Suprapubic skin (tissue), 4 donors: Measurements from ENCODE around the gene CHD1L. TPM values are rescaled to one million over a fixed set of nuclear protein-coding genes. Genes with fewer than 3 reads are reported as not detected.
"Not testable (repeated sequence)": the region's sequence is repeated elsewhere in the genome, so short reads cannot be mapped to it uniquely, and the experiment has no call there.

ENCODE experiments used
- DNase-seq, 2 donors: peaks; one replicate each; pipeline ENCODE4 v3.0.0-alpha.2; 2019; ENCODE audit warnings: low spot score in 2 of 2
- H3K27ac ChIP-seq: fragments of 200-600 bp; sonication (generic); one replicate; pipeline ENCODE4 v1.5.1; 2019
- H3K27me3 ChIP-seq: fragments of 200-600 bp; sonication (generic); one replicate; pipeline ENCODE4 v1.5.1; 2019
- H3K36me3 ChIP-seq: fragments of 200-600 bp; sonication (generic); one replicate; pipeline ENCODE4 v1.5.1; 2019
- H3K4me1 ChIP-seq: fragments of 200-600 bp; sonication (generic); one replicate; pipeline ENCODE4 v1.5.1; 2019
- H3K4me3 ChIP-seq: fragments of 200-600 bp; sonication (generic); one replicate; pipeline ENCODE4 v1.5.1; 2019; ENCODE audit warnings: mild to moderate bottlenecking
- H3K9me3 ChIP-seq: fragments of 200-600 bp; sonication (generic); one replicate; pipeline ENCODE4 v1.5.1; 2019
- EP300 ChIP-seq: sonication (generic); formaldehyde crosslinking; IDR thresholded peaks from one replicate; pipeline ENCODE4 v1.6.1; 2017; ENCODE audit warnings: antibody characterized with exemption
- POLR2A ChIP-seq, 2 donors: fragments of 450-650 bp; IDR thresholded peaks; one replicate each; pipeline ENCODE4 v1.6.1; 2017; ENCODE audit warnings: antibody characterized with exemption in 2 of 2, mild to moderate bottlenecking in 2 of 2, moderate library complexity in 2 of 2
- POLR2AphosphoS5 ChIP-seq, 3 donors: sonication (generic); formaldehyde crosslinking; IDR thresholded peaks; one replicate each; pipeline ENCODE4 v1.6.1; 2017; ENCODE audit warnings: antibody characterized with exemption in 3 of 3
- WGBS: methylation state at CpG from one replicate; pipeline ENCODE4 v1.1.5; 2018; 5-methylcytosine and 5-hydroxymethylcytosine counted together
- total RNA-seq, 4 donors: library from RNA; depleted of rRNA; stranded (reverse); fragments of >200 nt; gene quantifications; one replicate each; pipeline ENCODE4 v1.1.0, GENCODE V29; 2016
- TF ChIP-seq, protein P1 (sequence below), 2 donors: fragments of 200-600 bp in 1 of 2; fragments of 450-650 bp in 1 of 2; sonication (generic) in 1 of 2; IDR thresholded peaks; one replicate each; pipeline ENCODE4 v1.5.1; 2016 to 2019; ENCODE audit warnings: antibody characterized with exemption in 2 of 2, mild to moderate bottlenecking in 1 of 2, moderate library complexity in 1 of 2

CHD1L gene
- total RNA-seq, 4 donors from 2014 or later = 17.6 to 20.9 (median 18.4) TPM

DNA sequence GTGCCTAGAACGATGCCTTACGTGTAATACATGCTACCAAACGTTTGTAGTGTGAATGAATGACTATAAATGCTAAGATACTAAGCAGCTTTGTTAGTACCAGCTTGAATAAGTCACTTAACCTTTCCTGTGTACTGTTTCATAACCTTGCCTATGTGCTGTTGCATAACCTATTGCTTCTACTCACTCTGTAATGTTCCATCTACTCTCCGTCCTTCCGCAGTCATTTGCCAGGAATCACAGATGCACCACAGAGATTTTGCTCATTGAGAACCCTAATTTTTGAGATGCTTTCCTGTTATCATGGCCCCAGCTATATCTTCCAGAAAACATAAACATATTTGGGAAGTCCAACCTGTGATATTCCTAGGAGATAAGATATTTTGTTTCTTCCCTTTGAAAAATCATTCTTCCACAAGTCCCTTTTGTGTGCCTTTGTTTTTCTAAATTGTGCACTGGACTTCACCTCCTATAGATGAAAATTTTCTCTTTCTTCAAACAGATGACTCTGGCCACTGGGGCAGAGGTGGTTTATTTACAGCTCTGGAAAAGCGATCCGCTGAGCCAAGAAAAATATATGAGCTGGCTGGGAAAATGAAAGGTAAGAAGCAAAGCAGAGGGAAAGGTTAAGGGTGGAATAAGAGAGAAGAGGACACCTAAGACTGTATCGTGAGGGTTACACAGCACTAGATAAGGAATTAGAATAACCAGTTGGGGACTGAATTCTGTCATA is 44.8 kb downstream of the CHD1L start:
- no peak overlapping the region for H3K4me3 ChIP-seq
- no peaks in the 10 kb centered on the region for H3K9me3 ChIP-seq
- H3K27ac ChIP-seq = no peak overlapping the region
- peaks cover 84% of the 10 kb centered on the region for H3K36me3 ChIP-seq
- no peaks in the 10 kb centered on the region for H3K4me1 ChIP-seq
- WGBS = 91% methylated on average over 8 of the region's 8 CpGs
- no peak for DNase-seq
- no peaks in the 10 kb centered on the region for H3K27me3 ChIP-seq
- TF ChIP-seq EP300 = no peak

DNA sequence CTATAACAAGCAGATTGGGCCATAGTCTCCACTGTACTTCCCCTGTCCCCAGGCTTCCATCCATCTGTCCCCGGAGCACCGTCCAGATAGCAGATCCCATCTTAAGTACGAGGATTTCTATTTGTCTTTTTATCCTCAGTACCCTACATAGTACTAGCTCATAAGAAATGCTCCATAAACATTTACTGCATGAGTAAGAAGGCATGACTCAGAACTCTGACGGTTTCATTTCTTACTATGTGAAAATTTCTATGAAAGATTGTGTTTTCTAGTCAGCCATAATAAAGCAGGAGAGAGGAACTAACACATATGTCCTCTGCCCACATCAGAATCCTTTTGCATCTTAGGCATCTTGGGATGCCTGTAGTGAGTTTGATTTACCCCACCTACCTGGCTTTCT is 49.5 kb downstream of the CHD1L start:
- H3K36me3 ChIP-seq = peaks cover 93% of the 10 kb centered on the region

DNA sequence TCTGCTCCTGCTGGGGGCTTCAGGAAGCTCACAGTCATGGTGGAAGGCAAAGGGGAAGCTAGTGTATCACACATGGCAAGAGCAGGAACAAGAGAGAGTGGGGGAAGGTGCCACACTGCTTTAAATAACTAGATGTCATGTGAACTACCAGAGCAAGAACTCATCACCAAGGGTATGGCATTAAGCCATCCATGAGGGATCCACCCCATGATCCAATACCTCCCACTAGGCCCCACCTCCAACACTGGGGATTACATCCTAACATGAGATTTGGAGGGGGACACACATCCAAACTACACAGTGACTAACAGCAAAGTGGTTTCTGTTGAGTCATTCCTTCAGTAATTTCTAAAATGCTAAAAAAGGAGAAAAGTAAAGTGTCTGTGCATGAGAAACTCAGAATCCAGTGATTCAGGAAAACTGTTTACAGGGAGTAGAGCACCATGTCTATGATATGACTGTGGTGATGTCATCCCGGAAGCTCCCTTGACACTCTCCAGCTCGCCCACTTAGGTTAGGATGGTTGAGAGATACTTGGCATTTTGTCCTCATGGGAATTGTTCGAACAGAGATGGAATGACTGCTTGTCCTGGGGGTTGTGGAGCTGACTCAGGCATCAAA is 50.3 kb downstream of the CHD1L start:
- WGBS = 92% methylated on average over 3 of the region's 3 CpGs
- TF ChIP-seq, protein P1, sequence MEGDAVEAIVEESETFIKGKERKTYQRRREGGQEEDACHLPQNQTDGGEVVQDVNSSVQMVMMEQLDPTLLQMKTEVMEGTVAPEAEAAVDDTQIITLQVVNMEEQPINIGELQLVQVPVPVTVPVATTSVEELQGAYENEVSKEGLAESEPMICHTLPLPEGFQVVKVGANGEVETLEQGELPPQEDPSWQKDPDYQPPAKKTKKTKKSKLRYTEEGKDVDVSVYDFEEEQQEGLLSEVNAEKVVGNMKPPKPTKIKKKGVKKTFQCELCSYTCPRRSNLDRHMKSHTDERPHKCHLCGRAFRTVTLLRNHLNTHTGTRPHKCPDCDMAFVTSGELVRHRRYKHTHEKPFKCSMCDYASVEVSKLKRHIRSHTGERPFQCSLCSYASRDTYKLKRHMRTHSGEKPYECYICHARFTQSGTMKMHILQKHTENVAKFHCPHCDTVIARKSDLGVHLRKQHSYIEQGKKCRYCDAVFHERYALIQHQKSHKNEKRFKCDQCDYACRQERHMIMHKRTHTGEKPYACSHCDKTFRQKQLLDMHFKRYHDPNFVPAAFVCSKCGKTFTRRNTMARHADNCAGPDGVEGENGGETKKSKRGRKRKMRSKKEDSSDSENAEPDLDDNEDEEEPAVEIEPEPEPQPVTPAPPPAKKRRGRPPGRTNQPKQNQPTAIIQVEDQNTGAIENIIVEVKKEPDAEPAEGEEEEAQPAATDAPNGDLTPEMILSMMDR (IDR thresholded peaks at IDR 0.05) = no peak
- TF ChIP-seq POLR2AphosphoS5 (IDR thresholded peaks at IDR 0.05) (no peak), POLR2A (IDR thresholded peaks at IDR 0.05) (no peak), EP300 (no peak)

More for the DNA sequence above, 49.5 kb downstream of the CHD1L start:
- no peaks in the 10 kb centered on the region for H3K27me3 ChIP-seq
- H3K4me3 ChIP-seq = no peak overlapping the region
- H3K9me3 ChIP-seq = no peaks in the 10 kb centered on the region
- 91% methylated on average over 4 of the region's 4 CpGs for WGBS
- H3K27ac ChIP-seq = no peak overlapping the region
- no peak for DNase-seq
- no peaks in the 10 kb centered on the region for H3K4me1 ChIP-seq
- TF ChIP-seq EP300 (no peak), POLR2A (IDR thresholded peaks at IDR 0.05) (no peak), POLR2AphosphoS5 (IDR thresholded peaks at IDR 0.05) (no peak)
- TF ChIP-seq, protein P1 (IDR thresholded peaks at IDR 0.05) = no peak

DNA sequence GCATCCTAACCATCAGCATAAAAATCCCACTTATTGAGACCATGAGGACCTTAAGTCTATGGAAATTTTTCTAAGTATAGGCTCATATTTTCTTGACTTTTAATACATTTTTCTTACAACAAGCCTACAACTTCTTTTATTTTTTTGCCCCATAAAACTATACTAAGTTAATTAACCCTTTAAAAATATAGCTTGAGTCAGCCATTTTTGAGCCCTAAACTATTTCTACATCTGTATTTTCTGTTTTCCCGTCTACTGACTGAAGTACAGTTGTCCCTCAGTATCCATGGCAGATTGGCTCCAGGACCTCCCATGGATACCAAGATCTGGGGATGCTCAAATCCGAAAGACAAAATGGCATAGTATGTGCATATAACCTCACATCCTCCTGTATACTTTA is 55.0 kb downstream of the CHD1L start:
- no peak overlapping the region for H3K4me3 ChIP-seq
- TF ChIP-seq EP300 (no peak), POLR2A (IDR thresholded peaks at IDR 0.05) (no peak), POLR2AphosphoS5 (IDR thresholded peaks at IDR 0.05) (no peak)
- TF ChIP-seq, protein P1 (IDR thresholded peaks at IDR 0.05) = no peak
- peaks cover 19% of the 10 kb centered on the region for H3K9me3 ChIP-seq
- DNase-seq = no peak
- no peaks in the 10 kb centered on the region for H3K4me1 ChIP-seq
- no peaks in the 10 kb centered on the region for H3K27me3 ChIP-seq
- H3K27ac ChIP-seq = no peak overlapping the region
- peaks cover 46% of the 10 kb centered on the region for H3K36me3 ChIP-seq
- WGBS = 100% methylated on average over 2 of the region's 2 CpGs

More for the DNA sequence above, 50.3 kb downstream of the CHD1L start:
- no peak overlapping the region for H3K27ac ChIP-seq
- H3K4me1 ChIP-seq = no peaks in the 10 kb centered on the region
- H3K27me3 ChIP-seq = no peaks in the 10 kb centered on the region
- DNase-seq = no peak
- H3K4me3 ChIP-seq = no peak overlapping the region
- no peaks in the 10 kb centered on the region for H3K9me3 ChIP-seq
- peaks cover 93% of the 10 kb centered on the region for H3K36me3 ChIP-seq

DNA sequence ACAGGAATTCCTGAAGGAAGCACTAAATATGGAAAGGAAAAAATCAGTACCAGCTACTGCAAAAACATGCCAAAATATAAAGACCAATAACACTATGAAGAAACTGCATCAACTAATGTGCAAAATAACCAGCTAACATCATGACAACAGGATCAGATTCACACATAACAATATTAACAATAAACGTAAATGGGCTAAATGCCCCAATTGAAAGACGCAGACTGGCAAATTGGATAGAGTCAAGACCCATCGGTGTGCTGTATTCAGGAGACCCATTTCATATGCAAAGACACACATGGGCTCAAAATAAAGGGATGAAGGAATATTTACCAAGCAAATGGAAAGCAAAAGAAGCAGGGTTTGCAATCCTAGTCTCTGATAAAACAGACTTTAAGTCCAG is 63.3 kb downstream of the CHD1L start:
- H3K27ac ChIP-seq, H3K27me3 ChIP-seq, DNase-seq, H3K4me3 ChIP-seq, H3K4me1 ChIP-seq, H3K36me3 ChIP-seq: not testable (repeated sequence)
- WGBS = 96% methylated on average over 3 of the region's 3 CpGs
- H3K9me3 ChIP-seq = peaks cover 57% of the 10 kb centered on the region

DNA sequence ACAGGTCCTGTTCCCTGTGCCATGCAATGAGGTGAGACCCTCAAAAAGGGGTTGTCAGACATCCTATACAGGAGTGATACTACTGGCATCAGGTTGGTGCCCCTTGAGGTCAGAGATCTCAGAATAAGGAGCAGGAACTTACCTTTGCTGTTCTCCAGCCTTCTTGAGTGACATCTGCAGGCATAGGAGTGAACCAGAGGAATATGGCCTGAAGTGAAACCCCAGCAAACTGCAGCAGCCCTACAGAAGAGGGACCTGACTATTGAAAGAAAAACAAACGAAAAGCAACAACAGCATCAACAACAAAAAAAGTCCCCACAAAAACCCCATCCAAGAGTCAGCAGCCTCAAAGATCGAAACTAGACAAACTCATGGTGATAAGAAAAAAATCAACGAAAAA is 74.5 kb downstream of the CHD1L start:
- no peak for DNase-seq
- TF ChIP-seq POLR2A (IDR thresholded peaks at IDR 0.05) (no peak), POLR2AphosphoS5 (IDR thresholded peaks at IDR 0.05) (no peak), EP300 (no peak)
- TF ChIP-seq, protein P1 (IDR thresholded peaks at IDR 0.05) = no peak
- no peak overlapping the region for H3K4me3 ChIP-seq
- WGBS = 86% methylated on average over 3 of the region's 3 CpGs
- H3K27ac ChIP-seq = no peak overlapping the region
- no peaks in the 10 kb centered on the region for H3K27me3 ChIP-seq
- no peaks in the 10 kb centered on the region for H3K4me1 ChIP-seq
- H3K36me3 ChIP-seq = no peaks in the 10 kb centered on the region
- peaks cover 5% of the 10 kb centered on the region for H3K9me3 ChIP-seq

DNA sequence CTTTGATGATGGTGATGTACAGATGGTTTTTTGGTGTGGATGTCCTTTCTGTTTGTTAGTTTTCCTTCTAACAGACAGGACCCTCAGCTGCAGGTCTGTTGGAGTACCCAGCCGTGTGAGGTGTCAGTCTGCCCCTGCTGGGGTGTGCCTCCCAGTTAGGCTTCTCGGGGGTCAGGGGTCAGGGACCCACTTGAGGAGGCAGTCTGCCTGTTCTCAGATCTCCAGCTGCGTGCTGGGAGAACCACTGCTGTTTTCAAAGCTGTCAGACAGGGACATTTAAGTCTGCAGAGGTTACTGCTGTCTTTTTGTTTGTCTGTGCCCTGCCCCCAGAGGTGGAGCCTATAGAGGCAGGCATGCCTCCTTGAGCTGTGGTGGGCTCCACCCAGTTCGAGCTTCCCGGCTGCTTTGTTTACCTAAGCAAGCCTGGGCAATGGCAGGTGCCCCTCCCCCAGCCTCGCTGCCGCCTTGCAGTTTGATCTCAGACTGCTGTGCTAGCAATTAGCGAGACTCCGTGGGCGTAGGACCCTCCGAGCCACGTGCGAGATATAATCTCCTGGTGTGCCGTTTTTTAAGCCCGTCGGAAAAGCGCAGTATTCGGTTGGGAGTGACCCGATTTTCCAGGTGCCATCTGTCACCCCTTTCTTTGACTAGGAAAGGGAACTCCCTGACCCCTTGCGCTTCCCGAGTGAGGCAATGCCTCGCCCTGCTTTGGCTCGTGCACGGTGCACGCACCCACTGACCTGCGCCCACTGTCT is 84.6 kb downstream of the CHD1L start:
- WGBS = 72% methylated on average over 25 of the region's 26 CpGs
- not testable (repeated sequence) for DNase-seq, H3K4me3 ChIP-seq, H3K4me1 ChIP-seq, H3K27ac ChIP-seq, H3K9me3 ChIP-seq, H3K27me3 ChIP-seq, H3K36me3 ChIP-seq
